Left hindlimb (tissue), 1 donor: ENCODE data around the gene MTA1.

ENCODE experiments used
- DNase-seq: peaks from one replicate; pipeline ENCODE4 v3.0.0-alpha.2; 2018

Gene MTA1

DNA sequence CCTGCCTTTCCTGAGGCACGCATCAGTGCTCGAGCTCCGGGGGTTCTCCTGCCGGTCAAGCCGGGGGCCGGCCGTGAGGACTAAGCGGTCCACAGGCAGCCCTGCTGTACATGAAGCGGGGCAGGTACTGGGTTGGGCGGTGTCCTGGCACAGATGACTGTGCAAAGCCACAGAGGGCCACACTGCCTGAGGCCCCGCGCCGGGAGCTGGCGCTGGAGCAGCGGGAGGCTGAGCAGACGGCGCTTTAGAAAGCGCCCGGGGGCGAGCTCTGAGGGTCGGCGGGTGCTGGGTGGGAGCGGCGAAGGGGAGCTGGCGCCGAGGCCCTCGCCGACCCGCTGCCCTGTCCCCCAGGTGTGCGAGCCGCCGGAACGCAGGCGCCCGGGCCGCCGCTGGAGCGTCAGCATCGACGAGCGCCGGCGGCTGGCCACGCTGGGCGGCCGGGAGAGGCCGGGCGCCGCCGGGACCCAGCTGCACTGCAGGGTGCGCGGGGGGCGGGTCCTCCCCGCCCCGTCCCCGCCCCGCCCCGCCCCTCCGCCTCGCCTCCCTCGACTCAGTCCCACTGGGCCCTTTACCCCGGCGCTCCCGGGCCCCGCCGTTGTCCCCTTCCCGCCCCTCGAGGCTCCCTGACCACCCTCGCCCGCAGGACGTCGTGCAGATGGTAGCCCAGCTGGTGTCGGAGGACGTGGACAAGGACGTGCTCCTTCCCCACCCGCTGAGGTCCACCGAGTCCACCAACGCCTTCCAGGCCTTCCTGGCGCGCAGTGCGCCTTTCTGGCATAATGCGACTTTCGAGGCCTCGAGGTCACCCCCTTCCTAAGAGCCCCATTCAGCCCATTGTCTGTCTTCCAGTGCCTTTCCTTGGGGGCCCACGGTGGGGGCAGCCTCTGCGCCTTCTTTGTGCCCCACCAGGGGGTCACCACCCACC, 8.3 kb upstream of the MTA1 start:
- DNase-seq = no peak

DNA sequence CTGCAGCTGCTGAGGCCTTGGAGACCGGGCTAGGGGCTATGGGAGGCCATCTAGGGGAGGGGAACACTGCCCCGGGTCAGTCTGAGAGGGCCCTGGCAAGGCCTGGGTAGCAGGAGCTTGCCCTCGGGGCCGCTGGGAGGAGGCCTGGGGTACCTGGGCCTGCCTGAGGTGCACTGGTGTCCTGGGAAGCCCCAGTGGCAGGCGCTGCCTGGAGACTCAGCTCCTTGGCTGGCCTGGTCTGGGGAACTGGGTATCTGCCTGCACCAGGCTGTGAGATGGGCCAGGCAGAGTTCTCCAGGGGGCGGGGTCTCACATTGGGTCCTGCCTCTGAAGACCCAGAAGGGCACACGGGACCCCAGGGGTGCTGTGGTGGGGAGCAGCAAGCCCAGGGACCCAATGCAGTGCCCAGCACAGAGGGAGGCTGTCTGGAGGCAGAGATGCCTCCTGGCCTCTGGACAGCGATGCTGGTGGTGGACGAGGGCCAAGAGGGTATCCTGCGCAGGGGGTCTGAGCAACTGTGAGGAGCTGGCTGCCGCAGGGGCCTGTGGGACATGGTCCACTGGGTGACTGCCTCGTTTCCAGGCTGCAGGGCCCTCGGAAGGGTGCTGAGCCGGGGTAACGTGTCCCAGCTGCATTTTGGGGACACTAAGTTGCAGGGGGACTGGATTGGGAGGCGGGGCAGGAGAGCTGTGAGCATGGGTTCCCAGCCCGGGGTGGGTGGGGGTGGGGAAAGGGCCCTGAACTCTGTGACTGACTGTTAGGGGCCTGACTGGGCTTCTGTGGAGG, 7.4 kb upstream of the MTA1 start:
- no peak for DNase-seq

DNA sequence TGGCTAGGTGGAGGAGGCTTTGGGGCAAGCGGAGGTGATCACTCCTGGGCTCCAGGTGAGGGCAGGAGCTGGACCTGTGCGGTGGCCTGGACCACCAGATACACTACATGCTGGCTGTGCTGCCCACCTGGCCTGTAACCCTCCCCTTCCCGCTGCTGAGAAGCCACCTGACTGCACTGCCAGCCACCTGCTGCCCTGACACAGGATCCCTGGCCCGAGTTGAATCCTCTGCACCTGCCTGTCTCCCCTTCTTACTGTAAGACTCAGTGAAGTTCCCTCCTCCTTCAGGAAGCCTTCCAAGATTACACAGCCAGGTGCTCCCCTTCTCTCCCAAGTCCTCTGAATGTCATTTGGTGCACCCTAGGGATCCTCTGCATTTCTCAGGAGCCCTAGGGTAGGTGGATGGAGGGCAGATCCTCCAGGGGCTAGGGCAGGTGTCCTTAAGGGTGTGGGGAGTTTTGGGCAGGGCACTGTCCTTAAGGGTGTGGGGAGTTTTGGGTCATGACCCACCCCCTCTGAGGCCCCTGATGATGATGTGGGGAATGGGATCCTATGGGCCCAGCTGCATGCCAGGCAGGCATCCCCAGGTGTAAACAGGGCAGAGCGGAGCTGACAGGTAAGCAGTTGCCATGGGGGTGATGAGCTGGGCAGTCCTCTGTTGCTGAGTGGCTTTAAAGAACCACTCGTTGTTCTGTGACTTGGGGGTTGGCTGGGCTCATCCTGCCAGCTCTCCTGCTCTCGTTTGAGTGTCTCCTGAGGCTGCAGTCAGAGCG, 6.7 kb upstream of the MTA1 start:
- DNase-seq = no peak

DNA sequence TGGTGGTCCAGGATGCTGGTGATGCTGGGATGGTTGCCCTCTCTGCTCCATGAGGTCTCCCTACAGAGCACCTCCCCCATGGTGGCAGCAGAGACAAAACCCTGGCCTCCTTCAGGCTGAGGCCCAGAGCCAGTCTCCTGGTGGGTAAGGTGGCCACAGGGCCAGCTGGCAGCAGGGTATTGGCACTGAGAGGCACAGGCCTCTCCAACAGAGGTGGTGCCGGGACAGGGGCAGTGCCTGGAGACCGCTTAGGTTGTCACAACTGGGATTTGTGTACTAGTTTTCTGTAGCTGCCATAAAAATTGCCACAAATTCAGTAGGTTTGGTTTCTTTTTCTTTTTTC, 6.1 kb upstream of the MTA1 start:
- DNase-seq = no peak

DNA sequence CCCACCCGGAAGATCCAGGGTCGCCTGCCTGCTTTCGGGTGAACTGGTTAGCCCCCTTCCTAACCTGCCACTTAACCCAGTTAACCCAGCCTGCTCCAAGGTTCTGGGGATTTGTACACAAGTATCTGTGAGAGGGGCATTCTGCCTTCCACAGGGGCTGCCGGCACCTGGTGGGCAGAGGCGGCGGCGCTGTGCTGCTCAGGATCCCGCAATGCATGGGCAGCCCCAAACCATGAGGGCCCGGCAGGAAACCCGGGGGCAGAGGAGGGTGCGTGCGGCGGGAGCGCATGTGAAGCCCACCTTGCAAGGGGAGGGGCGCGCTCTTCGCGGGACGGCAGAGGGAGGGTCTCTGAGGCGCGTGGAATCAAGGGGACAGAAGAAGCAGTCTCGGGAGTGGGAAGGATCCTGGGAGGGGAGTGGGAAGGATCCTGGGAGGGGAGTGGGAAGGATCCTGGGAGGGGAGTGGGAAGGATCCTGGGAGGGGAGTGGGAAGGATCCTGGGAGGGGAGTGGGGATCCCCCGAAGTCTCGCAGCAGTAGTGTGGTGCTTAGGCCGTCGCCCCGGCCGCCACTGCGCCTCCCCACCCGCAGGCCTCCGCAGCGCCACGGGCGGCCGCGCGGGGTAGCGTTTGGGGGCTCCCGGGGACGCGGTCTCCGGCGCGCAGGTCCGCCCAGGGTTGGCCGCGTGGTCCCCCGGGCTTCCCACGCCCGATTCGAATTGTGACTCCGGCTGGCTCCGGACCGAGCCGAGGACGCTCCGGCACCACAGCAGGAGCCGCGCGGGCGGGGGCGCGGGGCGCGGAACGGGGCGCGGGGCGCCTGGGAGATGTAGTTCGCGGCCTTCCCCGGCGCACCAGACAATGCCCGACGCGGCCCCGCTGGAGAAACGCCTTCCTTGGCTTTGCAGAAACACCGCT, 4.9 kb upstream of the MTA1 start:
- DNase-seq = peak; percentile 88

DNA sequence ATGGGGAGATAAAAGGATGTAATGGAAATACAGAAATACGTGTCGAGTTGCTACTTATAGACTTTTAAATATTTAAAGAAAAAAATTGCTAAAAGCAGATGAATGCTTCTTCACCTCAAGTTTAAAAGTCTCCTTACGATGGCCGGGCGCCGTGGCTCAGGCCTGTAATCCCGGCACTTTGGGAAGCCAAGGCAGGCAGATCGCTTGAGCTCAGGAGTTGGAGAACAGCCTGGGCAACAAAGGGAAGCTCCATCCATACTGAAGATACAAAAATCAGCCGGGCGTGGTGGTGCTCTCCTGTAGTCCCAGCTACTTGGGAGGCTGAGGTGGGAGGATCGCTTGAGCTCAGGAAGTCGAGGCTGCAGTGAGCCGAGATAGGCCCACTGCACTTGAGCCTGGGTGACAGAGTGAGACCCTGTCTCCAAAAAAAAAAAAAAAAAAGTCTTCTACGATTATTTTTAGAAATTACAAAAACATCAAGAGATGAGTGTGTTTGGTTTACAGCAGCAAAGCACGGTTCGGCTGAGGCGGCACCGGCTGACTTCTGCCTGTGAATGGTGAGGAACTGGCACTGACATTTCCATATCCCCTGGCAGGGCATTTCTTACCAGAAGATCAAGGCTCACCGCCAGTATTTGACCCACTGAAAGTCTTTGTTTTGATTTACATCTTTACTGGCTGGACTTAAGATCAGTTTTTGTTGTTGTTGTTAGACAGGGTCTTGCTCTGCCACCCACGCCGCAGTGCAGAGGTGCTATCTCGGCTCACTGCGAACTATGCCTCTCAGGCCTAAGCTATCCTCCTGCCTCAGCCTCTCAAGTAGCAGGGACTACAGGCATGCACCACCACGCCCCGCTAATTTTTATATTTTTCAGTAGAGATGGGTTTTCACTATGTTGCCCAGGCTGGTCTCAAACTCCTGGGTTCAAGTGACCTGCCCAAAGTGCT, 3.9 kb upstream of the MTA1 start:
- no peak for DNase-seq

DNA sequence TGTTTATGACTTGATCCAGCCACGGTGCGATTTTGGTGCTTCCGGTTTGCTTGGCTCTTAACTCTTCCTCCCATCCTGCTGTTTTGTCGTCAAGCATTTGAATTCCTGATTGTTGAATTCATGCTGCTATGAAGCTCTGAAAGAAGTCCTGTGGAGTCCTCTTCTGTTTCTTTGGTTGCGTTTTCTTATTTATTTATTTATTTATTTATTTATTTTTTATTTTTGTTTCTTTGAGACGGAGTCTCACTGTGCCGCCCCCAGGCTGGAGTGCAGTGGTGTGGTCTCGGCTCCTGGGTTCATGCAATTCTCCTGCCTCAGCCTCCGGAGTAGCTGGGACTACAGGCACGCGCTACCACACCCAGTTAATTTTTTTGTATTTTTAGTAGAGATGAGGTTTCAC, 3.0 kb upstream of the MTA1 start:
- DNase-seq = no peak

DNA sequence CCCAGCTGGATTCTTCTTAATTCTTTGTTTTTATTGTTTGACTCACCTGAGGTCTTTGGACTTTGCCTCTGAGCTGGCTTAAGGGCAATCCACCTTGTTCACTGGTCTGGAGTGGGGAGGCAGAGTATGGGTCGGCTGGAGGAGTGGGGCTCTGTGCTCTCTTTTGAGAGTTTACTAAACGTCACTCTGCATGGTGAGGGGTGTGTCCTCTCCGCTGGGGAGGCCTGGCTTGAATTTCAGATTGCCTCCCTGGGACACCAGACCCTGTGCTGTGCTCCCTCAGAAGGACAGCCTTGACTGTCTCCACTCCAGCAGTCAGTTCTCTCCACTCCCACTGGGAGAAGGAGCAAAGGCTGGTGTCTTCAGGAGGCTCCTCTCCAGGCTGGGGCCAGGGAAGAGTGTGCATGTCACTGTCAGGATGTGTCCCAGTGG, 1.9 kb upstream of the MTA1 start:
- DNase-seq = no peak

DNA sequence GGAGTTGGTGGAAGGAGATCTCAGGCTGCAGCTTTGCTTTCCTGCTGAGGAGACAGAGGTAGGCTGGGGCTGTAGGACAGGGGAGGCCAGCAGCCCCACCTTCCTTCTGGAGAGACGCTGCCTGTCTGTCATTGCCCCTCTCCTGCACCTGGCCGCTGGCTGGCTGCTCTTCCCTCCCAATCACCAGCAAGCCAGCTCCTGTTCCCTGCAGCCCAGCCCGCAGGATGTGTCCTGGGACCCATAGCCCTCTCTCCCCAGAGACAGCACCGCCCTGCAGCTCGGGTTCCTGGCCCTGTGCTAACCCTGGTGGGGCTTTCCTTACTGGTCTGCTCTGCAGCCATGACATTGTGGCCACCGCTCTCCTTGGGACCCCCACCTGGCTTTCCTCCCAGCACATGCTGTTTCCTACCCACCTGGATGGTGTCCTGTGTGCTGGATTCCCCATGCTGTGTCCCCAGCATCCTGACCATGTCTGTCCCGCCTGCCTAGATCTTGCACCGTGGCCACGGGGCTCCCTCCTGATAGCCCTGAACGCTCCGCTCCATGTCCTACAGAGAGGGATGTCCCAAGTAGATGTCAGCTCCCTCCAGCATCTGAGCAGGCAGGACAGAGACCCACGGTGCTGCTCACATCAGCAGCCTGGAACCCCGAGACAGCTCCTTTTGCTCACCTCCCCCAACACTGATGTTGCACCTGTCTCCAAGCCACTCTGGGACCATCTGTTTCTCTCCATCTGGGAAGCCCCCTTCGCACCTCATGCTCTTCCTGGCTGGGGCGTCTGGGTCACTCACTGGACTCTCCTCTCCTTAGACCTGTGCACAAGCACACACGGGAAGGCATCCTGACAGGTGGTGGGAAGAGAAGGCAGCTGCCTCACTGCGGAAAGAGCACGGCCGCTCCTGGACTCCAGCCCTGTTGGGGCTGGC, 1.1 kb upstream of the MTA1 start:
- DNase-seq = no peak

DNA sequence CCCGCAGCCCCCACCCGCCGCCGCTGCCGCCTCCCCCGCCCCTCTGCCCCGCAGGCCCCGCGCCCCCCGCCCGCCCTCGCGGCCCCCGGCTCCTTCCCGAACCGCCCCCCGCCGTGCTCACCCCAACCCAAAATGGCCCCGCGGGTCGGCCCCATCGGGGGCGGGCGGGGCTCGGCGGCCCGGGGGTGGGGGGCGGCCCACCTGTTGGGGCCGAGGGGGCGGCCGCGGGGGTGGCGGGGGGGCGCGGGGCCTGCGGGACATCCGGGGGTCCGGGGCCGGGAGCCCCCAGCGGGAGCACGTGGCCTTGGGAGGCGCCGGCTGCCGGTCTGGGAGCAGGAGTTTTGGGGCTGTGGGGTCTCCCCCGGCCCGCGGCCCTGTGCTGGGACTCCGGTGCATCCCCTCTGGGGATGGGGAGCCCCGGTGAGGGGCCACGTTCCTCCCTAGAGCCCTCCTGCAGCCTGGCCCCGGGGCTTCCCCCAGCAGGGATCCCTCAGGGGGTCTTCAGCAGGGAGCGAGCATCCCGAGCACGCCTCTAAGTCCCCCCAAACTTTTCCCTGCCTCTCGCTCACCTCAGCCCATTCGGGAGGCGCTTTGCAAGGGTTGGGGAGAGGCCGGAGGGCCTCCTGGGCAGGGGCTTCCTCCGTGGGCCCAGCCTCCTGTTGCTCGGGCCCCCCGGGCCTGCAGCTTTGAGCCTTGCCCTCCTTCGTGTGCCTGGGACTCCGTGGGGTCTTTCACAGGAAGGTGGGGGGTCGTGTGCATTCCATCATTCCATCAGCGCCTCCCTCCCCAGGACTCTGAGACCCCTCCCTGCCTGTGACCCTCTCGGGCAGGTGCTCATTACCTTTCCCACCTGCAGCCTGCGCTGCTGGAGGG, 710 bp downstream of the MTA1 start:
- DNase-seq = no peak

DNA sequence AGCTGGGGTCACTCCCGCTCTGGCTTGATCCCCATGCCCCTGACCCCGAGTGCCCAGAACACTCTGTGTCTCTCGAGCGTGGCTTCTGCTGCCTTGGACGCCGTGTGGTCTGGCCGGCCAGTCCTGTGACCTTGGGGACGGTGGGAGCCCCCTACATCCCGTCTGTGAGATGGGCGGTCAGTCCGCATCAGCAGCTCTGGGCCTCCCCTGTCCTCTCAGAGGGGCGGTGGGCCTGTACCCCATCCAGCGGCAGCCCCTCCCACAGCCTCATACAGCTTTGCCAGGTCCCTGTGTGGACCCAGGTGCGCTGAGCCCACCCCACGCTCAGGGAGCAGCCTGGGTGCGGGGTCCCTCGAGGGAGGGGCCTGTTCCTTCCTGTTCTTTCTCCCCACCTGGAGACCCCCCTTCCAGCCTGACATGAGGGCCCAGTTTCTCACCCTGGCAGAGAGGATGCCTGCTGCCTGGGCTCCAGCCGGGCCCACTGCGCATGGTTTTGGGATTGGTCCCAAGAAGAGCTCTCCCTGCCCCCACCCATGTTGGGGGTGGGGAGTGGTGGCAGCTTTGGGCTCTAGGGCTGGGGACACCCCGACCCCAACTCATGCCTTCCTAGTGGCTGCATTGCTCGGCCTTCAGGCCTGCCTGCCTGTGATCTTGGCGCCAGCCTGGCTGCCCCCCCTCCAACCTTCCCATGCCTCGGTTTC, 1.5 kb downstream of the MTA1 start:
- DNase-seq = no peak

DNA sequence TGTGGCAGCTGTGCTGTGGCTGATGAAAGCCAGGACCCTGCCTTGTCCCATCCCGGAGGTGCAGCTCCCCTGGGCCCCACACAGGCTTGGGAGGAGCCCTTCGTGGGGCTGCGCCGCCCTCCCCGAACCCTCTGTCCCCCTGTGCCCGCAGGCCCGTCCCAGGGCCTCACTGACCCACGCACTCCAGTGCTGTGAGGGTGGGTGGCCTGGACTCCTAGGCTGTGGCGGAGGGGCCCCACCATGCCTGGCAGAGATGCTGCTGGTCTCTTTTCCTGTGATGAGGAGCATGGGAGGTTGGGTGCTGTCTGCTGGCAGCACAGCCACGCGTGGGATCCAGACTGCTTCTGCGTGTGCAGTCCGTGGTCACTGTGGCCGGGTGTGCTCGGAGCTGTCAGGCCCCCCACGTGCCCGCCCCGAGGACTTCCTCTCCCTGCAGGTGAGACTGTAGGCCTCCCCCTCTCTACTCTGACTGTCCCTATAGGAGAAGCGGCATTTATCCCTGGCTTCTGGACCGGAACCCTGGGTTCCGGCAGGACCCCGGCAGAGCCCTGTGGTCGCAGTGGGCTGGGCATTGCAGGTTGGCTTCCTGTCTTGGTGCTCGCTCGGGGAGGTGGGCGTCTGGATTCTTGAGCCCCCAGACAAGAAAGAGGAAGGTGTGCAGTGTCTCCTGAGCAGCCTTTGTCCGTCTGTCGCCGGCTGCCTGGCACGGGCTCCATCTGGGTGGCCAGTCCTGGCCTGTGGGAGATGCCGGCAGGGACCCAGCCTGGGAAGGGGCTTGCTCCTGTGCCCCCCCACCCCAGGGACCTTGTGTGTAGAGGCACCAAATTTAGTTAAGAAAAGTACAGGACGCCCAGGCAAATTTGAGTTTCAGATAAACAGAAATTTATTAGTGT, 2.3 kb downstream of the MTA1 start:
- DNase-seq = no peak

DNA sequence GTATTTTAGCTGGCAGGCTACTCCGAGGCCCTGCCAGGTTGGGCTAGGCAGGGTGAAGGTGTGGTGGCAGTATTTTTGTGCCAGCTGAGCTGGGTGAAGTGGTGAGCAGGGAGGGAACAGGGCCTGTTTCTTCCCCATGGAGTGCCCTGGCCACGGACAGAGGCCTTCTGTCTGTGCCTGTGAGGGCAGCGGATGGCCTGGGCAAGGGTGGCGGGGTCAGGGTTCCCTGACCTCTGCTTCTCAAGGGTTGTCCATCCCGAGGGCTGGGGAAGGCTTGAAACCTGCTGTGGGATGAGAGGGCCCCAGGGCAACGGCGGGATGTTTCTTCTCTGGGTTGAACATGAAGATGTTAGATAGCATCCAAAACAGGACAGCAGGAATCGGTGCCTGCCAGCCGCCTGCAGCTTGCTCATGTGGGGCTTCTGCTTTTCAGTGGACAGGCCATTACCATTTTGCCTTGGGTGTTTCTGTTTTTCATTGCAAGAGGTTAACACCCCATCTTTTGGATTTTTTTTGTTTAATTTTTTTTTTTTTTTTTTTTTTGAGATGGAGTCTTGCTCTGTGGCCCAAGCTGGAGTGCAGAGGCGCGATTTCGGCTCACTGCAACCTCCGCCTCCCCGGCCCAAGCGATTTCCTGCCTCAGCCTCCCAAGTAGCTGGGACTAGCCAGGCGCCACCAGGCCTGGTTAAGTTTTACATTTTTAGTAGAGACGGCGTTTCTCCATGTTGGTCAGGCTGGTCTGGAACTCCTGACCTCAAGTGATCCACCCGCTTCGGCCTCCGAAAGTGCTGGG, 3.3 kb downstream of the MTA1 start:
- DNase-seq = no peak

DNA sequence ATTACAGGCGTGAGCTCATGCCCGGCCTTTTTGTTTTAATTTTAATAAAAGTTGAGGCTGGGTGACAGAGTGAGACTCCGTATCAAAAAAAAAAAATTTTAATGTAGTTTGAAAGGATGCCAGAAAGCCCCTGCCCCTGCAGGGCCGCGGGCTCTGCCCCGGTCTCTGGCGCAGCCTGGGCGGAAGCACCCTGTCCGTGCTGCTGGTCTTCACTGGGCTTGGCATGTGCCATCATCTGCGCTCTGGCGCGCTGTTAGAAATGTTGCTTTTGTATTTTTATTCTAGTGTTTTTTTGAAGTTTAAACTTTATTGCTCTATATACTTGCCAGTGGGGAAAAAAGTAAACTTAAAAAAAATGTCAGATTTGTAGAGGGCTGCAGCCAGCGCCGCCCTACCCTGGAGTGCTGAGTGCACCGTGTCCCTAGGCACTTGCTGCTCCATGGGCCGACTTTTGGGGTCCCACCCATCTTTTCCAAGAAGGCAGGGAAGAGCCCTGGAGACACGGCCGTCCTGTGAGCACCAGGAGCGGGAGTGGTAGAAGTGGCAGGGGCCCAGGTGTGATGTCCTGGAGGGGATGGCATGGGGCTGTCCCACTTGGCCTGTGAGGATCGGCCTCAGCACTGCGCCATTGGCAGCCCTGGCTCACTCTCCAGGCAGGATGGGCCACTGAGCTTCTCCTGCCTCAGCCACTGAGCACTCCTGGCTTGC, 4.0 kb downstream of the MTA1 start:
- DNase-seq = no peak

DNA sequence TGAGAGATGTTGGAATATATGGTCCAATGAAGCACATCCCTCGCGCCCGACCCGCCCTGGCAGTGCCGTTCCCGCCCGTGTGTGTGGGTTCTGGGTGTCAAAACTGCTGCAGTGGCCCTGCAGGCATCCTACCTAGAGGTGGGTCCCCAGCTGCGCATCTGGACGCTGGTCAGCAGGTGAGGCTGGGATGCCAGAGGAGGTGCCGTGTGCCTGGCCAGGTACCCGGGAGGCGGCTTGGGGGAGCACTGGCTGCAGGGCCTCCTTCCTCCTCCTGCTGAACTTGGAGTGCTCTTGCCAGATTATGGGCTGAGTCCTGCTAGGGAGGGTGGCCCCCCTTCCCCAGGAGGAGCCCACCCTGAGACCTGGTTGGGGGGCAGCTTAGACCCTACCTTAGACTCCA, 5.2 kb downstream of the MTA1 start:
- no peak for DNase-seq

DNA sequence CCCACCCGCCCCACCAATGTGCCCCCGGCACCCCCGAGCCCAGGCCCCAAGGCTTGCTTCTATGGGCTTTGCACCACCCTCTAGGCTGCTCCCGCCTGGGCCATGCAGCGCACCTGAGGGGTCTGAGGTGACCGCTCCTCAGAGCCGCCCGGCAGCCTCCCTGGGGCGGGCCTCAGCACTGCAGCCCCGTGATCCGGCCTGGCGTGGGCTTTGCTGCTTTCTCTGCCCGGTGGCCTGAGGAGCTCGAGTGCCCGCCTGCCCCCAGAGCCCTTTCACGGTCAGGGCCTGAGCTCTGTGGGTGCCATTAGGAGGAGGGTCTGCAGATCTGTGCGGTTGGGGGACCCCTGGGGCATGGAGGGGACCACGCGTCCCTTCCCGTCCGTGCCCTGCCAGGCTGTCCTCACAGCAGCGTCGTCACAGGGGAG, 6.2 kb downstream of the MTA1 start:
- no peak for DNase-seq
